HepG2 (cell line): ENCODE data around the gene PODXL2. TPM values are rescaled to one million over a fixed set of nuclear protein-coding genes. Genes with fewer than 3 reads are reported as not detected.

Source experiments
- ATAC-seq: fragments of 200-7000 bp; cut with Tn5 transposase; 3 replicates; pipeline ENCODE4 v1.9.1; 2020; ENCODE audit warnings: mild to moderate bottlenecking, moderate library complexity
- BruUV-seq: library from RNA; stranded (reverse); fragments of 400-500 nt; replicated peaks from 2 replicates; lab custom pipeline; 2021; lab: Mats Ljungman, UMichigan
- CTCF ChIA-PET: fragments of 300-600 bp; formaldehyde crosslinking; extraction: SDS; loops from one replicate; lab custom pipeline; 2021; ENCODE audit warnings: low total read pairs, inconsistent platforms, low intra/inter-chr PET ratio; lab: Yijun Ruan, JAX
- POLR2A ChIA-PET: fragments of 350-600 bp; sonication (Branson Sonifier 250); formaldehyde crosslinking; loops from one replicate; lab custom pipeline; 2020; ENCODE audit warnings: antibody characterized with exemption, inconsistent platforms; lab: Yijun Ruan, JAX
- DNase-seq: peaks from one replicate; pipeline ENCODE4 v3.0.0-alpha.2; 2015; ENCODE audit warnings: low spot score
- FAIRE-seq: peaks from 3 replicates; lab custom pipeline; 2011; peaks lifted over from hg19 to GRCh38; lab: Jason Lieb, UNC
- H2AFZ ChIP-seq: one replicate; pipeline ENCODE4 v1.6.1; 2011; ENCODE audit warnings: low read length, inconsistent platforms
- H3K27ac ChIP-seq: fragments of 300-600 bp; 3 replicates; pipeline ENCODE4 v1.8.0; 2011; ENCODE audit warnings: mixed run types, mild to moderate bottlenecking, mixed read lengths, low read length, inconsistent platforms; ENCODE audit not compliant: insufficient read depth; ENCODE audit errors: extremely low read length
- H3K27me3 ChIP-seq, 2 experiments: fragments of 200-600 bp in 1 of 2; 2 replicates in 1 of 2; 3 replicates in 1 of 2; pipeline versions ENCODE4 v1.6.0 to v1.8.0; 2011; ENCODE audit warnings: low read length in 2 of 2, mild to moderate bottlenecking in 2 of 2, moderate library complexity in 2 of 2, inconsistent platforms in 1 of 2; ENCODE audit not compliant: insufficient read depth in 2 of 2, control insufficient read depth in 1 of 2
- H3K36me3 ChIP-seq, 2 experiments: fragments of 200-600 bp in 1 of 2; replicated peaks in 1 of 2; 2 replicates in 1 of 2; 3 replicates in 1 of 2; pipeline versions ENCODE4 v1.5.1 to v1.8.0; 2011; ENCODE audit warnings: low read length in 2 of 2, inconsistent platforms in 1 of 2; ENCODE audit not compliant: insufficient read depth in 2 of 2, control insufficient read depth in 1 of 2
- H3K4me1 ChIP-seq: 2 replicates; pipeline ENCODE4 v1.5.1; 2012; ENCODE audit warnings: low read length, inconsistent platforms; ENCODE audit not compliant: insufficient read depth
- H3K4me2 ChIP-seq: 2 replicates; pipeline ENCODE4 v1.6.0; 2011; ENCODE audit warnings: low read depth, low read length, inconsistent platforms
- H3K4me3 ChIP-seq, 3 experiments: fragments of 200-600 bp in 1 of 3; sonication (generic), shearing (Covaris generic) in 1 of 3; replicated peaks in 1 of 3; 2 replicates each; pipeline ENCODE4 v1.5.1; 2011 to 2016; ENCODE audit warnings: low read length in 3 of 3, inconsistent platforms in 2 of 3, low read depth in 2 of 3, mild to moderate bottlenecking in 2 of 3, control low read depth in 1 of 3, mixed read lengths in 1 of 3; ENCODE audit not compliant: insufficient read depth in 1 of 3
- H3K79me2 ChIP-seq: one replicate; pipeline ENCODE4 v1.6.1; 2011; ENCODE audit warnings: low read length, inconsistent platforms; ENCODE audit not compliant: insufficient read depth
- H3K9ac ChIP-seq: 2 replicates; pipeline ENCODE4 v1.6.0; 2011; ENCODE audit warnings: mild to moderate bottlenecking, low read depth, low read length, inconsistent platforms; ENCODE audit not compliant: insufficient read depth
- H3K9me3 ChIP-seq: 2 replicates; pipeline ENCODE4 v1.5.1; 2012; ENCODE audit warnings: mild to moderate bottlenecking, low read length
- H4K20me1 ChIP-seq: 2 replicates; pipeline ENCODE4 v1.6.0; 2011; ENCODE audit warnings: inconsistent platforms, mild to moderate bottlenecking, low read length, moderate library complexity; ENCODE audit not compliant: insufficient read depth
- U2AF2 ChIP-seq: fragments of 200-400 bp; formaldehyde crosslinking; IDR thresholded peaks from 2 replicates; pipeline ENCODE4 v1.6.1; 2017; ENCODE audit warnings: low read depth, mild to moderate bottlenecking, low read length
- ZNF790 ChIP-seq: sonication (generic); formaldehyde crosslinking; IDR thresholded peaks from 2 replicates; pipeline ENCODE4 v1.8.0; 2022; ENCODE audit warnings: missing genetic modification reagents, mild to moderate bottlenecking, borderline replicate concordance
- WGBS: methylation state at CpG from one replicate; pipeline ENCODE4 v1.1.6; 2017; ENCODE audit warnings: low lambda C conversion rate; 5-methylcytosine and 5-hydroxymethylcytosine counted together
- in situ Hi-C: cut with HindIII; loops from 2 replicates; pipeline ENCODE4 v1.10.0; 2017; ENCODE audit warnings: low pct_unique_long_range_greater_than_20kb; ENCODE audit not compliant: extremely low pct_ligation_motif_present
- intact Hi-C: fragments of 100-400 bp; cut with micrococcal nuclease; formaldehyde crosslinking; loops from one replicate; pipeline ENCODE4 v1.10.0; 2022; ENCODE audit not compliant: unreplicated experiment
- polyA plus RNA-seq, 8 experiments: library from polyadenylated mRNA; depleted of rRNA in 3 of 8; stranded (reverse) in 7 of 8; unstranded in 1 of 8; fragments of >200 nt; fragmentation: Illumina TruSeq in 4 of 8; extraction: Trizol in 4 of 8; gene quantifications; 2 replicates each; pipeline versions ENCODE4 v1.2.1 to v1.2.3, GENCODE V29; 2011 to 2016; ENCODE audit warnings: low read depth in 4 of 8, missing spikeins in 1 of 8, mixed read lengths in 1 of 8; ENCODE audit not compliant: insufficient read depth in 1 of 8
- total RNA-seq, 5 experiments: library from RNA; depleted of rRNA; stranded (reverse); fragments of >200 nt; fragmentation: Illumina TruSeq; extraction: Trizol; gene quantifications; 2 replicates each; pipeline ENCODE4 v1.2.3, GENCODE V29; 2016; ENCODE audit warnings: low read depth in 1 of 5
- TF ChIP-seq, protein P1 (sequence below): sonication (generic); formaldehyde crosslinking; IDR thresholded peaks from 2 replicates; pipeline ENCODE4 v1.4.0; 2020; ENCODE audit warnings: missing genetic modification reagents
- TF ChIP-seq, protein P2 (sequence below): sonication (generic); formaldehyde crosslinking; IDR thresholded peaks from 2 replicates; pipeline ENCODE4 v1.4.0; 2020; ENCODE audit warnings: missing genetic modification reagents, borderline replicate concordance

Gene PODXL2
- total and polyA plus RNA-seq, 2 of the 13 experiments (the other 11 are each of a cell fraction or from before 2014, with no cell fraction given), result 20.4 to 25.1 TPM

DNA sequence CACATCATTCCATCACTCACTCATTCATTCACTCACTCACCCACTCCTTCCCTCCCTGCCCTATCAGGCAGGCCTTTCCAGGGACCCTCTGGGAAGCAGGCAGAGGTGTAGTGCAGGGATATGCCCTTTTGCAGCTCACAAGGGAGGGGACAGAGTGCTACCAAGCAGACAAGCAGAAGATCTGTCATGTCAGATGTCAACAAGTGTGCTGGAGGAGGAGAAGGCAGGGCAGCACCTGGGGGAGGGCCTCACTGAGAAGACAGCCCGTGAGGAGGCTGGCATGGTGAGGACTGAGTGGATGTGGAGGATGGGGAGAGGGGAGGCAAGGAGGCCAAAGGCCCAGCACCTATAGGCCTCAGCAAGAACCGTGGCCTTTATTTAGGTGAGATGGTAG, 59.0 kb downstream of the PODXL2 start:
- Histone ChIP-seq H3K4me3 (no peak overlapping the region), H3K36me3 (no peaks in the 10 kb centered on the region), H3K4me2 (no peak overlapping the region), H3K27ac (no peak overlapping the region), H3K4me1 (peaks cover 7% of the 10 kb centered on the region), H2AFZ (no peak overlapping the region), H3K9ac (no peak overlapping the region), H3K9me3 (no peaks in the 10 kb centered on the region), H3K79me2 (no peaks in the 10 kb centered on the region), H4K20me1 (no peaks in the 10 kb centered on the region), H3K27me3 (peaks cover 0 to 6% of the 10 kb centered on the region in 2 experiments; a peak in 2 of 5 replicates)
- intact Hi-C loops, result no loop called here
- CTCF ChIA-PET, result no interaction called here
- no TSS peak for BruUV-seq
- in situ Hi-C loops, result loop anchor here (10.0 kb wide), 1 partner anchor 277 kb away; no protein-coding TSS in a partner anchor
- DNase-seq (no peak), FAIRE-seq (no peak), ATAC-seq (no peak)
- WGBS, result 0% methylated on average over 1 of the region's 2 CpGs
- POLR2A ChIA-PET, result no interaction called here
- TF ChIP-seq, protein P1, sequence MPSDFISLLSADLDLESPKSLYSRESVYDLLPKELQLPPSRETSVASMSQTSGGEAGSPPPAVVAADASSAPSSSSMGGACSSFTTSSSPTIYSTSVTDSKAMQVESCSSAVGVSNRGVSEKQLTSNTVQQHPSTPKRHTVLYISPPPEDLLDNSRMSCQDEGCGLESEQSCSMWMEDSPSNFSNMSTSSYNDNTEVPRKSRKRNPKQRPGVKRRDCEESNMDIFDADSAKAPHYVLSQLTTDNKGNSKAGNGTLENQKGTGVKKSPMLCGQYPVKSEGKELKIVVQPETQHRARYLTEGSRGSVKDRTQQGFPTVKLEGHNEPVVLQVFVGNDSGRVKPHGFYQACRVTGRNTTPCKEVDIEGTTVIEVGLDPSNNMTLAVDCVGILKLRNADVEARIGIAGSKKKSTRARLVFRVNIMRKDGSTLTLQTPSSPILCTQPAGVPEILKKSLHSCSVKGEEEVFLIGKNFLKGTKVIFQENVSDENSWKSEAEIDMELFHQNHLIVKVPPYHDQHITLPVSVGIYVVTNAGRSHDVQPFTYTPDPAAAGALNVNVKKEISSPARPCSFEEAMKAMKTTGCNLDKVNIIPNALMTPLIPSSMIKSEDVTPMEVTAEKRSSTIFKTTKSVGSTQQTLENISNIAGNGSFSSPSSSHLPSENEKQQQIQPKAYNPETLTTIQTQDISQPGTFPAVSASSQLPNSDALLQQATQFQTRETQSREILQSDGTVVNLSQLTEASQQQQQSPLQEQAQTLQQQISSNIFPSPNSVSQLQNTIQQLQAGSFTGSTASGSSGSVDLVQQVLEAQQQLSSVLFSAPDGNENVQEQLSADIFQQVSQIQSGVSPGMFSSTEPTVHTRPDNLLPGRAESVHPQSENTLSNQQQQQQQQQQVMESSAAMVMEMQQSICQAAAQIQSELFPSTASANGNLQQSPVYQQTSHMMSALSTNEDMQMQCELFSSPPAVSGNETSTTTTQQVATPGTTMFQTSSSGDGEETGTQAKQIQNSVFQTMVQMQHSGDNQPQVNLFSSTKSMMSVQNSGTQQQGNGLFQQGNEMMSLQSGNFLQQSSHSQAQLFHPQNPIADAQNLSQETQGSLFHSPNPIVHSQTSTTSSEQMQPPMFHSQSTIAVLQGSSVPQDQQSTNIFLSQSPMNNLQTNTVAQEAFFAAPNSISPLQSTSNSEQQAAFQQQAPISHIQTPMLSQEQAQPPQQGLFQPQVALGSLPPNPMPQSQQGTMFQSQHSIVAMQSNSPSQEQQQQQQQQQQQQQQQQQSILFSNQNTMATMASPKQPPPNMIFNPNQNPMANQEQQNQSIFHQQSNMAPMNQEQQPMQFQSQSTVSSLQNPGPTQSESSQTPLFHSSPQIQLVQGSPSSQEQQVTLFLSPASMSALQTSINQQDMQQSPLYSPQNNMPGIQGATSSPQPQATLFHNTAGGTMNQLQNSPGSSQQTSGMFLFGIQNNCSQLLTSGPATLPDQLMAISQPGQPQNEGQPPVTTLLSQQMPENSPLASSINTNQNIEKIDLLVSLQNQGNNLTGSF, result no peak
- TF ChIP-seq, protein P2, sequence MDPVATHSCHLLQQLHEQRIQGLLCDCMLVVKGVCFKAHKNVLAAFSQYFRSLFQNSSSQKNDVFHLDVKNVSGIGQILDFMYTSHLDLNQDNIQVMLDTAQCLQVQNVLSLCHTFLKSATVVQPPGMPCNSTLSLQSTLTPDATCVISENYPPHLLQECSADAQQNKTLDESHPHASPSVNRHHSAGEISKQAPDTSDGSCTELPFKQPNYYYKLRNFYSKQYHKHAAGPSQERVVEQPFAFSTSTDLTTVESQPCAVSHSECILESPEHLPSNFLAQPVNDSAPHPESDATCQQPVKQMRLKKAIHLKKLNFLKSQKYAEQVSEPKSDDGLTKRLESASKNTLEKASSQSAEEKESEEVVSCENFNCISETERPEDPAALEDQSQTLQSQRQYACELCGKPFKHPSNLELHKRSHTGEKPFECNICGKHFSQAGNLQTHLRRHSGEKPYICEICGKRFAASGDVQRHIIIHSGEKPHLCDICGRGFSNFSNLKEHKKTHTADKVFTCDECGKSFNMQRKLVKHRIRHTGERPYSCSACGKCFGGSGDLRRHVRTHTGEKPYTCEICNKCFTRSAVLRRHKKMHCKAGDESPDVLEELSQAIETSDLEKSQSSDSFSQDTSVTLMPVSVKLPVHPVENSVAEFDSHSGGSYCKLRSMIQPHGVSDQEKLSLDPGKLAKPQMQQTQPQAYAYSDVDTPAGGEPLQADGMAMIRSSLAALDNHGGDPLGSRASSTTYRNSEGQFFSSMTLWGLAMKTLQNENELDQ (CRISPR knock-in tag), result no peak
- no peak for TF ChIP-seq ZNF790 (CRISPR knock-in tag)
- no peak for TF ChIP-seq U2AF2
